ENCODE measurements around the gene EPOP. TPM values are rescaled to one million over a fixed set of nuclear protein-coding genes. Genes with fewer than 3 reads are reported as not detected.

The EPOP gene
- total and polyA plus RNA-seq, 2 of the 13 experiments (the other 11 are each of a cell fraction or from before 2014, with no cell fraction given) = 14.7 to 37.8 TPM

DNA sequence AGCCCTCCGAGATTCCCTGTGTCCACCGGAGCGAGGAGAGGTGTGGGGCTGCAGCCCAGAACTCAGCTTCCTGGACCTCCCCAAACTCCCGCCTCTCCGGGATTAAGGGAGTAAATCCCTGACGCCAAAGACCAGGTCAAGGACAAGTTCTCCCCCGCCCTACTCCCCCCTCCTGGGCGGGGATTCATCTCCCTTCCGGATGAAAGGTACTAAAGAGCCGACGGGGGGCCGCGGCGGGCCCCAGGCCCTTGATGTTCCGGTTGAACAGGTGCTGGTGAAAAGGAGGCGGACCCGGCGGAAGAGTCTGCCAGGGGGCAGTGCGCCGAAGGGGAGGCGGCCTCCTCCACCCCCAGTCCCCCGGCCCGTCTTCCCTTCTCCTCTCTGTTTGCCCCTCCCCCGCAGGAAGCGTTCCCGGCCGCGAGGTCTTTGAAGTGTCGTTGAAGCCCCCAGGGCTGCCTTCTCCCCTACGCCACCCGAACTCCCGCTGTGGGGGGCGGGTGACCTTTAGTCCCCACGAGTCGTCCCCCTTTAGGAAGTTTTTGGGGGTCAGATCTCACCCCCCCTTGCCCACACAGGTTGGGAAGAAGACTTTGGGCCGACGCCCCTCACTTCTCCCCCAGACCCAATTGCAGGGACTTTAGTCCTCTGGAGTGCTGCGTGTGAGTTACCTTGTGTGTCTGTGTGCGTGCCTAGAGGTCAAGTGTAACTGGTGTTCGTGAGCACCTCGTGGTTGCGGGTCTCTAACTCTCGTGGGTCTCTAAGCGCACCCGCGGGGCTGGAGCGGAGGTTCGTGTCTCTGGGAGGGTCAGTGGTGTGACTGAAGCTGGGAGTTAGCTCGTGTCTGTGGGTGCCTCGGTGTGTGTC lies 29.2 kb upstream of the EPOP start (continued):
- TF ChIP-seq, protein P1, sequence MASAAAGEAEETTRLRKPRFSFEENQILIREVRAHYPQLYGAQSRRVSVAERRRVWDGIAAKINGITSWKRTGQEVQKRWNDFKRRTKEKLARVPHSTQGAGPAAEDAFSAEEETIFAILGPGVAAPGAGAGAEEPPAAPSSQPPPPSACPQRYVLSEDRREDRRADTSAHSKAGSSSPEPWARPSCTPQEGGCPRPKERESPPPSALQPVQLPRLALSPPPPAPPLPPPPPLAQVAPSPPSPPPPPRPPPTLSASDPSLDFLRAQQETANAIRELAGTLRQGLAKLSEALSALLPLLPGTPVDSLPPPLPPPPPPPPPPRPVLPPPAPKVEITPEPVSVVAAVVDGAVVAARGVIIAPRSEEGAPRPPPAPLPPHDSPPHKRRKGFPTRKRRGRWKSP (CRISPR knock-in tag; IDR thresholded peaks at IDR 0.05) = peak; percentile 96
- TF ChIP-seq GABPA (IDR thresholded peaks at IDR 0.05; ENCODE audit: low read depth, low read length) (peak; percentile 54), GABPA (CRISPR knock-in tag; IDR thresholded peaks at IDR 0.05; ENCODE audit: low read depth) (peak; percentile 91), ZNF343 (CRISPR knock-in tag; IDR thresholded peaks at IDR 0.05) (peak; percentile 59; the same call in 1 of the 2 replicates), ZNF558 (CRISPR knock-in tag; IDR thresholded peaks at IDR 0.05; ENCODE audit: borderline replicate concordance) (peak; percentile 57), ZNF335 (CRISPR knock-in tag; IDR thresholded peaks at IDR 0.05) (peak; percentile 84), ZBTB10 (CRISPR knock-in tag; IDR thresholded peaks at IDR 0.05; ENCODE audit: borderline replicate concordance) (peak; percentile 98), ZNF580 (CRISPR knock-in tag; IDR thresholded peaks at IDR 0.05; ENCODE audit: borderline replicate concordance, low read depth) (peak; percentile 99), ZNF329 (CRISPR knock-in tag; IDR thresholded peaks at IDR 0.05; ENCODE audit: low read depth) (peak; percentile 90), LCORL (IDR thresholded peaks at IDR 0.05) (peak; percentile 76; the same call in 1 of the 2 replicates), LCORL (CRISPR knock-in tag; IDR thresholded peaks at IDR 0.05) (peak; percentile 97), ZNF713 (CRISPR knock-in tag; IDR thresholded peaks at IDR 0.05) (0 out of 2 replicates have a peak, but pooled peaks have one; percentile 9), ZBTB49 (CRISPR knock-in tag; IDR thresholded peaks at IDR 0.05; ENCODE audit: borderline replicate concordance) (0 out of 2 replicates have a peak, but pooled peaks have one; percentile 24)
- TF ChIP-seq, protein P2, sequence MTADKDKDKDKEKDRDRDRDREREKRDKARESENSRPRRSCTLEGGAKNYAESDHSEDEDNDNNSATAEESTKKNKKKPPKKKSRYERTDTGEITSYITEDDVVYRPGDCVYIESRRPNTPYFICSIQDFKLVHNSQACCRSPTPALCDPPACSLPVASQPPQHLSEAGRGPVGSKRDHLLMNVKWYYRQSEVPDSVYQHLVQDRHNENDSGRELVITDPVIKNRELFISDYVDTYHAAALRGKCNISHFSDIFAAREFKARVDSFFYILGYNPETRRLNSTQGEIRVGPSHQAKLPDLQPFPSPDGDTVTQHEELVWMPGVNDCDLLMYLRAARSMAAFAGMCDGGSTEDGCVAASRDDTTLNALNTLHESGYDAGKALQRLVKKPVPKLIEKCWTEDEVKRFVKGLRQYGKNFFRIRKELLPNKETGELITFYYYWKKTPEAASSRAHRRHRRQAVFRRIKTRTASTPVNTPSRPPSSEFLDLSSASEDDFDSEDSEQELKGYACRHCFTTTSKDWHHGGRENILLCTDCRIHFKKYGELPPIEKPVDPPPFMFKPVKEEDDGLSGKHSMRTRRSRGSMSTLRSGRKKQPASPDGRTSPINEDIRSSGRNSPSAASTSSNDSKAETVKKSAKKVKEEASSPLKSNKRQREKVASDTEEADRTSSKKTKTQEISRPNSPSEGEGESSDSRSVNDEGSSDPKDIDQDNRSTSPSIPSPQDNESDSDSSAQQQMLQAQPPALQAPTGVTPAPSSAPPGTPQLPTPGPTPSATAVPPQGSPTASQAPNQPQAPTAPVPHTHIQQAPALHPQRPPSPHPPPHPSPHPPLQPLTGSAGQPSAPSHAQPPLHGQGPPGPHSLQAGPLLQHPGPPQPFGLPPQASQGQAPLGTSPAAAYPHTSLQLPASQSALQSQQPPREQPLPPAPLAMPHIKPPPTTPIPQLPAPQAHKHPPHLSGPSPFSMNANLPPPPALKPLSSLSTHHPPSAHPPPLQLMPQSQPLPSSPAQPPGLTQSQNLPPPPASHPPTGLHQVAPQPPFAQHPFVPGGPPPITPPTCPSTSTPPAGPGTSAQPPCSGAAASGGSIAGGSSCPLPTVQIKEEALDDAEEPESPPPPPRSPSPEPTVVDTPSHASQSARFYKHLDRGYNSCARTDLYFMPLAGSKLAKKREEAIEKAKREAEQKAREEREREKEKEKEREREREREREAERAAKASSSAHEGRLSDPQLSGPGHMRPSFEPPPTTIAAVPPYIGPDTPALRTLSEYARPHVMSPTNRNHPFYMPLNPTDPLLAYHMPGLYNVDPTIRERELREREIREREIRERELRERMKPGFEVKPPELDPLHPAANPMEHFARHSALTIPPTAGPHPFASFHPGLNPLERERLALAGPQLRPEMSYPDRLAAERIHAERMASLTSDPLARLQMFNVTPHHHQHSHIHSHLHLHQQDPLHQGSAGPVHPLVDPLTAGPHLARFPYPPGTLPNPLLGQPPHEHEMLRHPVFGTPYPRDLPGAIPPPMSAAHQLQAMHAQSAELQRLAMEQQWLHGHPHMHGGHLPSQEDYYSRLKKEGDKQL (CRISPR knock-in tag; IDR thresholded peaks at IDR 0.05; ENCODE audit: low read depth) = peak; percentile 96
- TF ChIP-seq, protein P3, sequence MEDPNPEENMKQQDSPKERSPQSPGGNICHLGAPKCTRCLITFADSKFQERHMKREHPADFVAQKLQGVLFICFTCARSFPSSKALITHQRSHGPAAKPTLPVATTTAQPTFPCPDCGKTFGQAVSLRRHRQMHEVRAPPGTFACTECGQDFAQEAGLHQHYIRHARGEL (CRISPR knock-in tag; IDR thresholded peaks at IDR 0.05) = peak; percentile 93
